K562 (cell line): ENCODE data around the gene EIPR1. TPM values are rescaled to one million over a fixed set of nuclear protein-coding genes. Genes with fewer than 3 reads are reported as not detected.
"Not testable (repeated sequence)": the region's sequence is repeated elsewhere in the genome, so short reads cannot be mapped to it uniquely, and the experiment has no call there.

ENCODE experiments used
- ATAC-seq: fragments of 200-7000 bp; cut with Tn5 transposase; 3 replicates; pipeline ENCODE4 v1.9.1; 2020; ENCODE audit warnings: moderate library complexity
- BruUV-seq: library from RNA; stranded (reverse); fragments of 400-500 nt; replicated peaks from 2 replicates; lab custom pipeline; 2021; lab: Mats Ljungman, UMichigan
- CTCF ChIA-PET: fragments of 300-600 bp; formaldehyde crosslinking; extraction: SDS; loops from one replicate; lab custom pipeline; 2021; ENCODE audit warnings: low intra/inter-chr PET ratio; lab: Yijun Ruan, JAX
- POLR2A ChIA-PET: fragments of 300-600, 350-650 bp; sonication (Branson Sonifier 250); formaldehyde crosslinking; extraction: SDS; loops from one replicate; lab custom pipeline; 2021; ENCODE audit warnings: antibody characterized with exemption, inconsistent platforms; lab: Yijun Ruan, JAX
- DNase-seq, 4 experiments: peaks; one replicate each; pipeline versions ENCODE4 v3.0.0 to v3.0.0-alpha.2; 2011 to 2018; ENCODE audit warnings: low spot score in 3 of 4, mixed read lengths in 3 of 4; ENCODE audit errors: extremely low read depth in 1 of 4
- FAIRE-seq: peaks from 2 replicates; lab custom pipeline; 2011; peaks lifted over from hg19 to GRCh38; lab: Jason Lieb, UNC
- H2AFZ ChIP-seq: 2 replicates; pipeline ENCODE4 v1.6.0; 2011; ENCODE audit warnings: low read depth, low read length, control low read depth, inconsistent platforms
- H3K27ac ChIP-seq: fragments of 200-600 bp; 3 replicates; pipeline ENCODE4 v1.8.0; 2011; ENCODE audit warnings: low read depth, mild to moderate bottlenecking, control low read depth, inconsistent platforms, low read length, moderate library complexity, mixed read lengths; ENCODE audit errors: extremely low read depth
- H3K27me3 ChIP-seq, 2 experiments: fragments of 300-600 bp in 1 of 2; 2 replicates in 1 of 2; 3 replicates in 1 of 2; pipeline versions ENCODE4 v1.6.0 to v1.8.0; 2011; ENCODE audit warnings: inconsistent platforms in 2 of 2, low read length in 2 of 2, mild to moderate bottlenecking in 1 of 2, mixed read lengths in 1 of 2, moderate library complexity in 1 of 2; ENCODE audit not compliant: control insufficient read depth in 2 of 2, insufficient read depth in 2 of 2
- H3K36me3 ChIP-seq: fragments of 300-600 bp; 3 replicates; pipeline ENCODE4 v1.8.0; 2011; ENCODE audit warnings: mild to moderate bottlenecking, low read length, inconsistent platforms; ENCODE audit not compliant: control insufficient read depth, insufficient read depth
- H3K4me1 ChIP-seq, 2 experiments: fragments of 200-600 bp in 1 of 2; replicated peaks in 1 of 2; 2 replicates in 1 of 2; 3 replicates in 1 of 2; pipeline versions ENCODE4 v1.5.1 to v1.8.0; 2011; ENCODE audit warnings: inconsistent platforms in 2 of 2, low read length in 2 of 2, mild to moderate bottlenecking in 1 of 2, mixed read lengths in 1 of 2, moderate library complexity in 1 of 2; ENCODE audit not compliant: control insufficient read depth in 2 of 2, insufficient read depth in 2 of 2
- H3K4me2 ChIP-seq: 2 replicates; pipeline ENCODE4 v1.6.1; 2011; ENCODE audit warnings: low read length, control low read depth, inconsistent platforms, mixed read lengths; ENCODE audit not compliant: insufficient read depth
- H3K4me3 ChIP-seq: fragments of 200-600 bp; sonication (generic), shearing (Covaris generic); 2 replicates; pipeline ENCODE4 v1.5.1; 2016; ENCODE audit warnings: control low read depth, inconsistent platforms
- H3K79me2 ChIP-seq: fragments of 200-600 bp; 3 replicates; pipeline ENCODE4 v1.8.0; 2011; ENCODE audit warnings: low read length, inconsistent platforms; ENCODE audit not compliant: control insufficient read depth, insufficient read depth
- H3K9ac ChIP-seq, 2 experiments: 2 replicates each; pipeline versions ENCODE4 v1.6.0 to v1.6.1; 2011; ENCODE audit warnings: low read depth in 2 of 2, low read length in 2 of 2, control low read depth in 1 of 2, inconsistent platforms in 1 of 2, mild to moderate bottlenecking in 1 of 2, mixed read lengths in 1 of 2; ENCODE audit not compliant: insufficient read depth in 1 of 2
- H3K9me1 ChIP-seq: one replicate; pipeline ENCODE4 v1.6.0; 2011; ENCODE audit warnings: inconsistent platforms, mild to moderate bottlenecking, low read length, moderate library complexity; ENCODE audit not compliant: control insufficient read depth, insufficient read depth
- H3K9me3 ChIP-seq: replicated peaks from 2 replicates; pipeline ENCODE4 v1.5.1; 2011; ENCODE audit warnings: low read depth, low read length, inconsistent platforms; ENCODE audit not compliant: control insufficient read depth, insufficient read depth
- H4K20me1 ChIP-seq: replicated peaks from 2 replicates; pipeline ENCODE4 v1.6.1; 2011; ENCODE audit warnings: low read length, inconsistent platforms, mixed read lengths; ENCODE audit not compliant: control insufficient read depth, insufficient read depth
- BRF2 ChIP-seq: IDR thresholded peaks from 3 replicates; pipeline ENCODE4 v1.6.1; 2011; ENCODE audit warnings: borderline replicate concordance, mild to moderate bottlenecking; ENCODE audit not compliant: insufficient read length, insufficient read depth
- CCNT2 ChIP-seq: IDR thresholded peaks from 2 replicates; pipeline ENCODE4 v1.6.1; 2011; ENCODE audit warnings: borderline replicate concordance, low read depth, mild to moderate bottlenecking, moderate library complexity, mixed read lengths, low read length; ENCODE audit not compliant: insufficient read length; ENCODE audit errors: extremely low read depth
- CREB1 ChIP-seq, 2 experiments: sonication (generic) in 1 of 2; formaldehyde crosslinking in 1 of 2; IDR thresholded peaks; 2 replicates each; pipeline versions ENCODE4 v1.6.1 to v1.8.0; 2012 to 2022; ENCODE audit warnings: inconsistent platforms in 1 of 2, mild to moderate bottlenecking in 1 of 2, missing genetic modification reagents in 1 of 2, moderate library complexity in 1 of 2
- HMG20B ChIP-seq: fragments of 250-450 bp; sonication (Bioruptor Pico); IDR thresholded peaks from 2 replicates; pipeline ENCODE4 v1.5.0; 2021; ENCODE audit warnings: mild to moderate bottlenecking
- IRF9 ChIP-seq: fragments of 450-650 bp; IDR thresholded peaks from 2 replicates; pipeline ENCODE4 v1.6.1; 2016; ENCODE audit warnings: missing biosample characterization, missing genetic modification characterization
- KHSRP ChIP-seq: fragments of 450-650 bp; IDR thresholded peaks from 2 replicates; pipeline ENCODE4 v1.6.1; 2017
- NFYB ChIP-seq: IDR thresholded peaks from 2 replicates; pipeline ENCODE4 v1.6.1; 2011; ENCODE audit warnings: mild to moderate bottlenecking, moderate library complexity; ENCODE audit not compliant: insufficient read length; ENCODE audit errors: extremely low read depth
- SRSF9 ChIP-seq: fragments of 200-400 bp; formaldehyde crosslinking; IDR thresholded peaks from 2 replicates; pipeline ENCODE4 v1.6.1; 2017; ENCODE audit warnings: low read depth, low read length, borderline replicate concordance
- TGIF2 ChIP-seq: sonication (generic); formaldehyde crosslinking; IDR thresholded peaks from 2 replicates; pipeline ENCODE4 v1.8.1; 2022; ENCODE audit warnings: mild to moderate bottlenecking, missing genetic modification reagents, moderate library complexity
- ZNF175 ChIP-seq: fragments of 200-800 bp; sonication (Bioruptor generic); IDR thresholded peaks from 2 replicates; pipeline ENCODE4 v1.6.1; 2016; ENCODE audit warnings: low read depth, mild to moderate bottlenecking, missing genetic modification characterization, missing compliant biosample characterization
- ZNF274 ChIP-seq: IDR thresholded peaks from 2 replicates; pipeline ENCODE4 v1.6.1; 2011; ENCODE audit warnings: low read depth, mild to moderate bottlenecking, low read length, moderate library complexity, borderline replicate concordance
- WGBS: fragments of 100-300 bp; shearing (Covaris generic); methylation state at CpG from one replicate; pipeline ENCODE4 v1.1.6; 2016; ENCODE audit warnings: low coverage, mixed read lengths; ENCODE audit not compliant: insufficient coverage; ENCODE audit errors: missing lambda C conversion rate; 5-methylcytosine and 5-hydroxymethylcytosine counted together
- in situ Hi-C: fragments of 300-500 bp; cut with MboI; formaldehyde crosslinking; loops from 4 replicates; pipeline ENCODE4 v1.15.0; 2018; ENCODE audit warnings: inconsistent platforms, mixed read lengths
- intact Hi-C: fragments of 100-400 bp; cut with micrococcal nuclease; formaldehyde crosslinking; loops from 2 replicates; pipeline ENCODE4 v1.14.2; 2022
- polyA plus RNA-seq, 8 experiments: library from polyadenylated mRNA; depleted of rRNA in 4 of 8; stranded (reverse) in 5 of 8; unstranded in 3 of 8; fragments of >200 nt; fragmentation: Nextera tagmentation in 2 of 8; fragmentation: Illumina TruSeq in 1 of 8; extraction: Ambion mirVana in 2 of 8; extraction: Trizol in 1 of 8; gene quantifications; 2 replicates each; pipeline versions ENCODE4 v1.2.1 to v1.2.3, GENCODE V29; 2011 to 2014; ENCODE audit warnings: inconsistent platforms in 1 of 8, missing spikeins in 1 of 8
- total RNA-seq, 7 experiments: library from RNA; depleted of rRNA in 6 of 7; stranded (reverse); fragments of >200 nt in 6 of 7; fragmentation: Illumina TruSeq in 2 of 7; extraction: Trizol in 2 of 7; gene quantifications; 2 replicates each; pipeline versions ENCODE4 v1.2.1 to v1.2.3, GENCODE V29; 2011 to 2021; ENCODE audit warnings: low replicate concordance in 1 of 7

EIPR1 gene
- total and polyA plus RNA-seq, 9 of the 15 experiments (the other 6 are each of a cell fraction or from before 2014, with no cell fraction given) = 19.9 to 54.4 (median 35.9) TPM

- Histone ChIP-seq H3K4me1 (peaks cover 0 to 7% of the 10 kb centered on the region in 2 experiments; a peak in 2 of 5 replicates), H3K79me2 (no peaks in the 10 kb centered on the region), H3K36me3 (no peaks in the 10 kb centered on the region), H2AFZ (no peak overlapping the region), H4K20me1 (0 out of 2 replicates have a peak, but pooled peaks cover 4% of the 10 kb centered on the region), H3K27me3 (no peaks in the 10 kb centered on the region), H3K4me2 (no peak overlapping the region), H3K9me1 (peaks cover 3% of the 10 kb centered on the region), H3K4me3 (no peak overlapping the region), H3K9ac (no peak overlapping the region), H3K9me3 (peaks cover 1% of the 10 kb centered on the region), H3K27ac (no peak overlapping the region)
- intact Hi-C loops (no loop called here), in situ Hi-C loops (no loop called here)
- 75% methylated on average over 19 of the region's 24 CpGs for WGBS
- ATAC-seq (no peak), FAIRE-seq (no peak), DNase-seq (no peak)
- ChIA-PET POLR2A (no interaction called here), CTCF (no interaction called here)
- TF ChIP-seq IRF9 (tag) (no peak), SRSF9 (no peak), KHSRP (no peak), HMG20B (no peak), BRF2 (no peak), NFYB (no peak), TGIF2 (CRISPR knock-in tag) (no peak), ZNF175 (CRISPR knock-in tag) (no peak), CREB1 (IDR thresholded peaks at IDR 0.05) (no peak), CREB1 (CRISPR knock-in tag; IDR thresholded peaks at IDR 0.05) (no peak), CCNT2 (no peak), ZNF274 (no peak)
- no TSS peak for BruUV-seq
These were observed 92.7 kb downstream of the EIPR1 start for GRCh38 chr2:3284657-3285630.

- ATAC-seq, H3K4me1 ChIP-seq, H3K36me3 ChIP-seq, intact Hi-C loops, H3K9me3 ChIP-seq, H2AFZ ChIP-seq, FAIRE-seq, H4K20me1 ChIP-seq, H3K4me3 ChIP-seq, H3K9ac ChIP-seq, in situ Hi-C loops, H3K4me2 ChIP-seq, DNase-seq, H3K9me1 ChIP-seq, CTCF ChIA-PET, H3K27ac ChIP-seq, H3K79me2 ChIP-seq, POLR2A ChIA-PET, BruUV-seq, H3K27me3 ChIP-seq: not testable (repeated sequence)
- 92% methylated on average over 19 of the region's 38 CpGs for WGBS
These were observed 93.6 kb downstream of the EIPR1 start for GRCh38 chr2:3283876-3284656.
